ENCODE measurements around the gene POLRMT. TPM values are rescaled to one million over a fixed set of nuclear protein-coding genes. Genes with fewer than 3 reads are reported as not detected.

POLRMT gene
- total RNA-seq, 4 donors from 2014 or later: 17.3 to 33.8 (median 30.1) TPM

DNA sequence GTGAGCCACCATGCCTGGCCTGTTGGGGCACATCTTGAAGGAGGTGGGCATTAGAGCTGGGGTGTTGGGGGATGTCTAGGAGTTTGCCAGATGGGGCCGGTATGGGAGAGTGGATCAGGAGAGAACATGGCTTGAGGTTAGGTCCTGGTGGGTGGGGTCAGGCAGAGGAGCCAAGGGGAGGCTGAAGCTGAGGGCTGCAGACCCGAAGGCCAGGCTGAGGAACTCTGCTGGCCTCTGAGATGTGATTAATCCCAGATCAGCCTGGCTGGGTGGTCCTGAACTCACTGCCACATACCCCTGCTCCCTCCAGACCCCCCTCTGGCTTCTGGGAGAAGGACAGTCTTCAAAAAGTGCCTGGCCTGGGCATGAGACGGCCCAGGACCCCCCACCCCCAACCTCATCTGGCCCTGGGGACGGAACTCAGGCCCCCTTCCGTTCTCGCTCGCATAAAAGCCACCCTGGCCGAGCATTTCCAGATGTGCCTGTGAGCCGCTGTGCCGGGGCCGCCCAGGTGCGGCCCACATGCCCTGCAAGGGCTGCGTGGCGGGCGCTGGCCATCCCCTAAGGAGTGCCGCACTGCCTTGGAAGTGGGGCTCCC lies 45.6 kb upstream of the POLRMT start:
- TF ChIP-seq, protein P1, sequence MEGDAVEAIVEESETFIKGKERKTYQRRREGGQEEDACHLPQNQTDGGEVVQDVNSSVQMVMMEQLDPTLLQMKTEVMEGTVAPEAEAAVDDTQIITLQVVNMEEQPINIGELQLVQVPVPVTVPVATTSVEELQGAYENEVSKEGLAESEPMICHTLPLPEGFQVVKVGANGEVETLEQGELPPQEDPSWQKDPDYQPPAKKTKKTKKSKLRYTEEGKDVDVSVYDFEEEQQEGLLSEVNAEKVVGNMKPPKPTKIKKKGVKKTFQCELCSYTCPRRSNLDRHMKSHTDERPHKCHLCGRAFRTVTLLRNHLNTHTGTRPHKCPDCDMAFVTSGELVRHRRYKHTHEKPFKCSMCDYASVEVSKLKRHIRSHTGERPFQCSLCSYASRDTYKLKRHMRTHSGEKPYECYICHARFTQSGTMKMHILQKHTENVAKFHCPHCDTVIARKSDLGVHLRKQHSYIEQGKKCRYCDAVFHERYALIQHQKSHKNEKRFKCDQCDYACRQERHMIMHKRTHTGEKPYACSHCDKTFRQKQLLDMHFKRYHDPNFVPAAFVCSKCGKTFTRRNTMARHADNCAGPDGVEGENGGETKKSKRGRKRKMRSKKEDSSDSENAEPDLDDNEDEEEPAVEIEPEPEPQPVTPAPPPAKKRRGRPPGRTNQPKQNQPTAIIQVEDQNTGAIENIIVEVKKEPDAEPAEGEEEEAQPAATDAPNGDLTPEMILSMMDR (IDR thresholded peaks at IDR 0.05): no peak
- no peak for DNase-seq (ENCODE audit: low spot score)
- ATAC-seq (ENCODE audit: low FRiP score): no peak

DNA sequence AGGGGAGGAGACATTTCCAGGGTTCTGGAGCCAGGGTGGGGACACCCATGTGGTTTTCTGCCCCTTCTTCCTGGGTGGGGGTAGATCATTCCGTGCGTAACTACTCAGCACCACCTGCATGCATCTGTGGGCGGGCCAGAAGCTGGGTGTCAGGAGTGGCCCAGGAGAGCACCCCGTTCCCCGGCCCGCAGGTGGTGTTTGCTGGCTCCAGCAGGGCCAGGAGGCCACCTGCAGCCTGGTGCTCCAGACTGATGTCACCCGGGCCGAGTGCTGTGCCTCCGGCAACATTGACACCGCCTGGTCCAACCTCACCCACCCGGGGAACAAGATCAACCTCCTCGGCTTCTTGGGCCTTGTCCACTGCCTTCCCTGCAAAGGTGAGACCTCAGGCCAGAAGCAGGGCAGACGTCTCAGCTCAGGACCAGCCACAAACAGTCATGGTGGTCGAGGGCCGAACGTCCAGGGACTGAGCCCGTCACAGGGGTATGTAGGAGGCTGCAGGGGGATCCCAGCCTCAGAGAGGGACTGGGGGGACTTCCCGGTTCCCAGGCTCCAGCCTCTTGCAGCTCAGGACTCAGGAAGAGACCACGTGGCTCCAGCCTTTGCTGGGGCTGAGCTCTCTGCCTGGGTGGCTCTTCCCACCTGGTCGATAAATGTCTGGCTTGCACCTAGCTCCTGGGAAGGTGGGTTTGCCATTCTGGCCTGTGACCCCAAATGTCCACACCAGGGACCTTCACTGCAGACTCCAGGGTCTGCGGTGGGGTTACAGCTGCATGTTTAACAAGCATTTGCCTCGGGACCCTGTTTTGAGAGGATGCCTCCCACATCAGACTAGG lies 44.5 kb upstream of the POLRMT start:
- TF ChIP-seq, protein P1 (IDR thresholded peaks at IDR 0.05): no peak
- ATAC-seq (ENCODE audit: low FRiP score) (no peak), DNase-seq (ENCODE audit: low spot score) (no peak)

DNA sequence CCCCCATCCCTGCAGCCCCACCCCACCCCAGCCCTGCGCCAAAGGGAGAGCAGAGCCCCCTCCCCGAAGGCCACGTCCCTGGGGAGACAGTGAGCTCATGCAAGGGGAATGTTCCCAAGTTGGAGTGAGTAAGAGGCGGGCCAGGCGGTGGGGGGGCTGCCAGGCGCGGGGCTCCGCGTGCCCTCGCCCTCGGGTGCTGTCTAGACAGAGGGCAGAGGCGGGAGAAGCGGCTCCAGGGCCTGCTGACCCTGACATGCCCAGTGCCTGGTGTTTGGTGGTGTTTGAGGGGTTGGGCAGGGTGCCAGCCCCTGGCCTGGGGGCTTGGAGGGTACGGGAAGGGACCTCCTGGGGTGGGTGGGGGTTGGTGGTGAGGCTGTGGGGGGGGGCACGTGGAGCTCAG lies 43.9 kb upstream of the POLRMT start:
- ATAC-seq (ENCODE audit: low FRiP score) (peak; percentile 38), DNase-seq (ENCODE audit: low spot score) (peak; percentile 64)
- TF ChIP-seq, protein P1 (IDR thresholded peaks at IDR 0.05): no peak

DNA sequence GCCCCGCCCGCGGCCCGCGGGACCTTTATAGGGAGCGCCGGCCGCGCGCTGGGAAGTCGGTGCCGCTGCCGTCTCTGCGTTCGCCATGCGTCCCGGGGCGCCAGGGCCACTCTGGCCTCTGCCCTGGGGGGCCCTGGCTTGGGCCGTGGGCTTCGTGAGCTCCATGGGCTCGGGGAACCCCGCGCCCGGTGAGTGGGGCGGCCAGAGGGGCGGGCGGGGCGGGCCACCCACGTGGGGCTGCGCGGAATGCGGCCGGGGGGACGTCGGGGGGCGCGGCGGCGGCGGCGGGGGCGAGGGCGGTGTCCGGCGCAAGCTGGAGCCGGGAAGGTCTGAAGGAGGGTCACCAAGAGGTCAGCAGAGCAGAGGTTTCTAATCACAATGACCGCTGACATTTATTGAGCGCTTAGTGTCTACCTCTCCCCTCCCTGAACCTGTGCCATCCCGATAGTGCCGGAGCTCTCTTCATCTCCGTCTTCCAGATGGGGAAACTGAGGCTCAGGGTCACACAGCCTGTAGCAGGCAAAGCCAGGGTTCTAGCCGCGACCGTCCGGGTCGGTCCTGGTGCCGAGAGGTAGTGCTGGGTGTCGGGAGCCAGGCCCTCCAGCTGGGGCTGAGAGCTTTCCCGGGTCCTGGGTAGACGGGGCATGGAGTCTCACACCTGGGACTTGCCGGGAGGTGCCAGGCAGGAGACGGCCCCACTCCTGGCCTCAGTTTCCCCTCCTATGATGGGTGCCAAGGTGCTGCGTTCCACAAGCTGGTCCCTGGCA lies 43.2 kb upstream of the POLRMT start, which contains the start of gene FSTL3:
TSS of gene FSTL3 (plus strand) at position 54 of the 767 bp plus-strand sequence. CDS start at position 86, 32 bp downstream.
- TF ChIP-seq, protein P1 (IDR thresholded peaks at IDR 0.05): no peak
- no peak for DNase-seq (ENCODE audit: low spot score)
- no peak for ATAC-seq (ENCODE audit: low FRiP score)

DNA sequence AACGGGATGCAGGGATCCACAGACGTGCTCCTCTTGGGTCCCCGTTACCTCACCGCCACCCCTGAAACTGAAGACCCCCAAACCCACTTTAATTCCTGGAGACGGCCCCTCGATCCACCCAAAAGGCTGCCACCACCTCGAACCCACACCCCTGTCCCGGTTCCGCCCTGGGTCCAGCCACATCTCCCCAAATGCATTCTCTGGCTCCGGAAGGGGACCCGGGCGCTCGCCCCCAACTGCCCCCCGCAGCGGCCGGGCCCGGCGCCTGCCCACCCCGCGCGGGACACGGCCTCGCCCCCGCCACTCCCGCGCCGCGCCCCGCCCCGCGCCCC lies 42.6 kb upstream of the POLRMT start:
- no peak for ATAC-seq (ENCODE audit: low FRiP score)
- TF ChIP-seq, protein P1 (IDR thresholded peaks at IDR 0.05): no peak
- no peak for DNase-seq (ENCODE audit: low spot score)

DNA sequence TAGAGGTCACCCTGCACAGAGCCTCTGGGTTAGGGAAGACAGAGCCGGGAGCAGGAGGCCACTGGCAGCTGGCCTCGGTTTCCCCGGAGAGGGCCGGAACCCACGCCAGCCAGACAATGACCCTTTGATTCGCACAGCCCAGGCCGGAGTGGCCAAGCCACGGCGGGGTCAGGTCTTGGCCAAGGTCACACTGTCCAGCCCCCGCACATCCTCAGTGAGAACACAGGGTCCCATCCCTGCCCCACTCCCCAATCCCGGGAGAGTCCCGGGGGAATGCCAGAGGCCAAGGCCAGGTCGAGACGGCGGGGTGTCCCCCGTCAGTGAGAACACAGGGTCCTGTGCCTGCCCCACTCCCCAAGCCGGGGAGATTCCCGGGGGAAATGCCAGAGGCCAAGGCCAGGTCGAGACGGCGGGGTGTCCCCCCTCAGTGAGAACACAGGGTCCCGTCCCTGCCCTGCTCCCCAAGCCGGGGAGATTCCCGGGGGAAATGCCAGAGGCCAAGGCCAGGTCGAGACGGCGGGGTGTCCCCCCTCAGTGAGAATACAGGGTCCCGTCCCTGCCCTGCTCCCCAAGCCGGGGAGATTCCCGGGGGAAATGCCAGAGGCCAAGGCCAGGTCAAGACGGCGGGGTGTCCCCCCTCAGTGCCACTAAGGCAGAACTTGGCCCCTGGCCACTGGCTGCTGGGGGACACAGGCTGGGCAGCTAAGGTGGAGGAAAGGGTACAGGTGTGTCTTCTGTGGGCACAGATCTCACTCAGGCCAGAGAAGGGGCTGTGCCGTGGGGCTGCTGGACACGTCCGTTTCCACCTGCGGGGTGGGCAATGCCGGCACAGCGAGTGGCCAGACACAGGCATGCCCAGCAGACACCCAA lies 41.2 kb upstream of the POLRMT start:
- DNase-seq (ENCODE audit: low spot score): no peak
- no peak for ATAC-seq (ENCODE audit: low FRiP score)
- TF ChIP-seq, protein P1 (IDR thresholded peaks at IDR 0.05): no peak

Data from omental fat pad (tissue), 4 donors.